Spinal cord (tissue), 10 donors: ENCODE data around the gene MCU. TPM values are rescaled to one million over a fixed set of nuclear protein-coding genes. Genes with fewer than 3 reads are reported as not detected.
"Not testable (repeated sequence)": the region's sequence is repeated elsewhere in the genome, so short reads cannot be mapped to it uniquely, and the experiment has no call there.

Experiments used
- DNase-seq, 6 donors: peaks; one replicate each; pipeline versions ENCODE4 v3.0.0 to v3.0.0-alpha.2; 2013 to 2015; ENCODE audit warnings: low spot score in 6 of 6, low read depth in 4 of 6
- H3K27ac ChIP-seq: one replicate; pipeline ENCODE4 v1.5.1; 2013; ENCODE audit warnings: low read depth, low read length, control low read depth
- H3K27me3 ChIP-seq: one replicate; pipeline ENCODE4 v1.6.1; 2013; ENCODE audit warnings: low read length; ENCODE audit not compliant: control insufficient read depth, insufficient read depth
- H3K36me3 ChIP-seq: one replicate; pipeline ENCODE4 v1.6.1; 2013; ENCODE audit warnings: low read length; ENCODE audit not compliant: control insufficient read depth, insufficient read depth
- H3K4me1 ChIP-seq: one replicate; pipeline ENCODE4 v1.6.1; 2013; ENCODE audit warnings: low read length; ENCODE audit not compliant: control insufficient read depth, insufficient read depth
- H3K4me3 ChIP-seq: one replicate; pipeline ENCODE4 v1.5.1; 2013; ENCODE audit warnings: low read depth, low read length, control low read depth
- H3K9me3 ChIP-seq: one replicate; pipeline ENCODE4 v1.6.1; 2013; ENCODE audit warnings: low read length; ENCODE audit not compliant: control insufficient read depth, insufficient read depth
- WGBS: methylation state at CpG from one replicate; pipeline ENCODE4 v1.1.5; 2013; ENCODE audit warnings: missing lambda C conversion rate; ENCODE audit not compliant: insufficient coverage; 5-methylcytosine and 5-hydroxymethylcytosine counted together
- polyA plus RNA-seq, 2 donors: library from polyadenylated mRNA; unstranded; fragments of 120-200 nt; gene quantifications; one replicate each; pipeline ENCODE4 v1.2.1, GENCODE V29; 2013; ENCODE audit not compliant: insufficient read length in 2 of 2
- total RNA-seq, 2 donors: library from RNA; depleted of rRNA in 1 of 2; stranded (reverse); fragments of 120-200 nt in 1 of 2; fragments of >200 nt in 1 of 2; gene quantifications; one replicate each; pipeline versions ENCODE4 v1.2.3 to v1.2.4, GENCODE V29; 2013 to 2014
- donor health status: healthy.

The MCU gene
- total and polyA plus RNA-seq, 4 donors = 39.2 to 55.2 (median 42.2) TPM

GRCh38 chr10:72746426-72747363, 54.8 kb downstream of the MCU start:
- no peaks in the 10 kb centered on the region for H3K9me3 ChIP-seq
- H3K4me1 ChIP-seq = peaks cover 6% of the 10 kb centered on the region
- H3K4me3 ChIP-seq = no peak overlapping the region
- no peaks in the 10 kb centered on the region for H3K36me3 ChIP-seq
- peak in 3 of 6 donors; percentile 17 to 53 (median 42) for DNase-seq
- H3K27me3 ChIP-seq = no peaks in the 10 kb centered on the region
- H3K27ac ChIP-seq = no peak overlapping the region
- 80% methylated on average over 1 of the region's 3 CpGs for WGBS

- H3K4me1 ChIP-seq = peaks cover 6% of the 10 kb centered on the region
- H3K27ac ChIP-seq = no peak overlapping the region
- WGBS = no CpG with 5 or more reads among the region's 8 CpGs
- H3K4me3 ChIP-seq = no peak overlapping the region
- DNase-seq = no peak
- H3K9me3 ChIP-seq = no peaks in the 10 kb centered on the region
- H3K36me3 ChIP-seq = no peaks in the 10 kb centered on the region
- H3K27me3 ChIP-seq = no peaks in the 10 kb centered on the region
These were observed 55.6 kb downstream of the MCU start for GRCh38 chr10:72747521-72747920.

GRCh38 chr10:72753760-72754231, 61.9 kb downstream of the MCU start:
- no peak for DNase-seq
- 42% methylated on average over 1 of the region's 3 CpGs for WGBS
- H3K27me3 ChIP-seq = no peaks in the 10 kb centered on the region
- H3K36me3 ChIP-seq = no peaks in the 10 kb centered on the region
- no peaks in the 10 kb centered on the region for H3K4me1 ChIP-seq
- H3K27ac ChIP-seq = no peak overlapping the region
- H3K4me3 ChIP-seq = no peak overlapping the region
- H3K9me3 ChIP-seq = no peaks in the 10 kb centered on the region

- no peaks in the 10 kb centered on the region for H3K9me3 ChIP-seq
- WGBS = no CpG with 5 or more reads among the region's 2 CpGs
- no peaks in the 10 kb centered on the region for H3K36me3 ChIP-seq
- no peak overlapping the region for H3K27ac ChIP-seq
- no peak for DNase-seq
- H3K27me3 ChIP-seq = no peaks in the 10 kb centered on the region
- H3K4me3 ChIP-seq = no peak overlapping the region
- no peaks in the 10 kb centered on the region for H3K4me1 ChIP-seq
These were observed 62.5 kb downstream of the MCU start for GRCh38 chr10:72754275-72755032.

GRCh38 chr10:72756674-72757385, 64.9 kb downstream of the MCU start:
- Histone ChIP-seq H3K9me3 (no peaks in the 10 kb centered on the region), H3K4me3 (no peak overlapping the region), H3K27ac (peak overlapping the region; percentile 73), H3K36me3 (no peaks in the 10 kb centered on the region), H3K27me3 (no peaks in the 10 kb centered on the region), H3K4me1 (no peaks in the 10 kb centered on the region)
- peak in 2 of 6 donors; percentile 12 to 49 for DNase-seq
- 38% methylated on average over 3 of the region's 7 CpGs for WGBS

- no peaks in the 10 kb centered on the region for H3K27me3 ChIP-seq
- peak overlapping the region; percentile 73 for H3K27ac ChIP-seq
- no peaks in the 10 kb centered on the region for H3K36me3 ChIP-seq
- H3K4me1 ChIP-seq = no peaks in the 10 kb centered on the region
- peak in 1 of 6 donors; percentile 53 for DNase-seq
- no peak overlapping the region for H3K4me3 ChIP-seq
- 87% methylated on average over 2 of the region's 2 CpGs for WGBS
- no peaks in the 10 kb centered on the region for H3K9me3 ChIP-seq
These were observed 65.8 kb downstream of the MCU start for GRCh38 chr10:72757732-72758131.

GRCh38 chr10:72758930-72759329, 67.0 kb downstream of the MCU start:
- WGBS = 45% methylated on average over 4 of the region's 10 CpGs
- H3K27ac ChIP-seq, H3K27me3 ChIP-seq, H3K4me3 ChIP-seq, DNase-seq, H3K36me3 ChIP-seq, H3K9me3 ChIP-seq, H3K4me1 ChIP-seq: not testable (repeated sequence)

GRCh38 chr10:72759584-72759983, 67.6 kb downstream of the MCU start:
- H3K36me3 ChIP-seq = no peaks in the 10 kb centered on the region
- H3K27me3 ChIP-seq = no peaks in the 10 kb centered on the region
- no CpG with 5 or more reads among the region's 1 CpG for WGBS
- H3K4me3 ChIP-seq = no peak overlapping the region
- no peak for DNase-seq
- H3K4me1 ChIP-seq = no peaks in the 10 kb centered on the region
- no peak overlapping the region for H3K27ac ChIP-seq
- no peaks in the 10 kb centered on the region for H3K9me3 ChIP-seq

- no peak overlapping the region for H3K4me3 ChIP-seq
- H3K27ac ChIP-seq = no peak overlapping the region
- WGBS = no CpG with 5 or more reads among the region's 1 CpG
- no peak for DNase-seq
- H3K36me3 ChIP-seq = no peaks in the 10 kb centered on the region
- no peaks in the 10 kb centered on the region for H3K27me3 ChIP-seq
- no peaks in the 10 kb centered on the region for H3K9me3 ChIP-seq
- H3K4me1 ChIP-seq = no peaks in the 10 kb centered on the region
These were observed 69.6 kb downstream of the MCU start for GRCh38 chr10:72761498-72761897.
